HL-60 (cell line): Measurements from ENCODE around the gene KMT5C.
A peak's percentile ranks its signal among the peaks of the same experiment; 100 is the strongest.

Experiments used
- DNase-seq, 2 experiments: peaks; one replicate each; pipeline ENCODE4 v3.0.0-alpha.2; 2010 to 2020; ENCODE audit warnings: low read depth in 1 of 2, low spot score in 1 of 2
- H3K27ac ChIP-seq: fragments of 250-450 bp; sonication (Bioruptor Pico); replicated peaks from 2 replicates; pipeline ENCODE4 v1.5.1; 2020; ENCODE audit warnings: mild to moderate bottlenecking, moderate library complexity
- H3K27me3 ChIP-seq: fragments of 250-450 bp; sonication (Bioruptor Pico); 2 replicates; pipeline ENCODE4 v1.5.1; 2021; ENCODE audit warnings: mild to moderate bottlenecking, moderate library complexity; ENCODE audit not compliant: insufficient read depth, poor library complexity, severe bottlenecking
- H3K4me3 ChIP-seq: replicated peaks from 2 replicates; pipeline ENCODE4 v1.5.1; 2011; ENCODE audit warnings: mild to moderate bottlenecking, control low read depth, low read length; ENCODE audit not compliant: insufficient read depth
- CTCF ChIP-seq: IDR thresholded peaks from one replicate; pipeline ENCODE4 v1.5.1; 2011; ENCODE audit warnings: low read length, control low read depth, inconsistent platforms; ENCODE audit not compliant: insufficient read depth
- GABPA ChIP-seq: IDR thresholded peaks from 2 replicates; pipeline ENCODE4 v1.6.1; 2012; ENCODE audit warnings: low read depth
- POLR2AphosphoS5 ChIP-seq: IDR thresholded peaks from 2 replicates; pipeline ENCODE4 v1.6.1; 2012; ENCODE audit warnings: low read depth
- REST ChIP-seq: IDR thresholded peaks from 2 replicates; pipeline ENCODE4 v1.6.1; 2012; ENCODE audit warnings: low read depth; ENCODE audit not compliant: insufficient replicate concordance
- SPI1 ChIP-seq: IDR thresholded peaks from 2 replicates; pipeline ENCODE4 v1.6.1; 2012; ENCODE audit warnings: low read depth, mild to moderate bottlenecking, borderline replicate concordance

The KMT5C gene

GRCh38 chr19:55340784-55341147 is 1.1 kb downstream of the KMT5C start:
- Histone ChIP-seq H3K27ac (no peak overlapping the region), H3K27me3 (no peaks in the 10 kb centered on the region), H3K4me3 (peak overlapping the region; percentile 53)
- no peak for DNase-seq
- no peak for TF ChIP-seq GABPA

- no peak overlapping the region for H3K4me3 ChIP-seq
- no peaks in the 10 kb centered on the region for H3K27me3 ChIP-seq
- DNase-seq: no peak
- H3K27ac ChIP-seq: no peak overlapping the region
- TF ChIP-seq POLR2AphosphoS5: no peak
Measured at GRCh38 chr19:55341171-55341588, 1.5 kb downstream of the KMT5C start.

- H3K4me3 ChIP-seq: no peak overlapping the region
- TF ChIP-seq POLR2AphosphoS5 (no peak), REST (no peak)
- no peak overlapping the region for H3K27ac ChIP-seq
- H3K27me3 ChIP-seq: no peaks in the 10 kb centered on the region
- DNase-seq: no peak
Measured at GRCh38 chr19:55341595-55342531, 2.2 kb downstream of the KMT5C start.

GRCh38 chr19:55344444-55344843 is 4.8 kb downstream of the KMT5C start:
- TF ChIP-seq GABPA: no peak
- TF ChIP-seq REST: no peak
- TF ChIP-seq CTCF: no peak
- TF ChIP-seq SPI1: no peak
- no peak for TF ChIP-seq POLR2AphosphoS5
- Histone ChIP-seq H3K27ac (no peak overlapping the region), H3K4me3 (no peak overlapping the region), H3K27me3 (no peaks in the 10 kb centered on the region)
- no peak for DNase-seq

- no peak for DNase-seq
- Histone ChIP-seq H3K27ac (no peak overlapping the region), H3K4me3 (no peak overlapping the region)
Measured at GRCh38 chr19:55345101-55345817, 5.6 kb downstream of the KMT5C start.

More at GRCh38 chr19:55345101-55345817, 5.6 kb downstream of the KMT5C start:
- H3K27me3 ChIP-seq: no peaks in the 10 kb centered on the region
- TF ChIP-seq SPI1 (no peak), CTCF (no peak), GABPA (no peak), REST (no peak), POLR2AphosphoS5 (no peak)
